GM18519 (cell line): Measurements from ENCODE around the gene GFRA1.

Experiments used
- ATAC-seq: cut with Tn5 transposase; IDR thresholded peaks from one replicate; pipeline ENCODE4 v1.9.1; 2021; ENCODE audit warnings: mild to moderate bottlenecking, moderate library complexity; ENCODE audit not compliant: unreplicated experiment, low FRiP score

Gene GFRA1

DNA sequence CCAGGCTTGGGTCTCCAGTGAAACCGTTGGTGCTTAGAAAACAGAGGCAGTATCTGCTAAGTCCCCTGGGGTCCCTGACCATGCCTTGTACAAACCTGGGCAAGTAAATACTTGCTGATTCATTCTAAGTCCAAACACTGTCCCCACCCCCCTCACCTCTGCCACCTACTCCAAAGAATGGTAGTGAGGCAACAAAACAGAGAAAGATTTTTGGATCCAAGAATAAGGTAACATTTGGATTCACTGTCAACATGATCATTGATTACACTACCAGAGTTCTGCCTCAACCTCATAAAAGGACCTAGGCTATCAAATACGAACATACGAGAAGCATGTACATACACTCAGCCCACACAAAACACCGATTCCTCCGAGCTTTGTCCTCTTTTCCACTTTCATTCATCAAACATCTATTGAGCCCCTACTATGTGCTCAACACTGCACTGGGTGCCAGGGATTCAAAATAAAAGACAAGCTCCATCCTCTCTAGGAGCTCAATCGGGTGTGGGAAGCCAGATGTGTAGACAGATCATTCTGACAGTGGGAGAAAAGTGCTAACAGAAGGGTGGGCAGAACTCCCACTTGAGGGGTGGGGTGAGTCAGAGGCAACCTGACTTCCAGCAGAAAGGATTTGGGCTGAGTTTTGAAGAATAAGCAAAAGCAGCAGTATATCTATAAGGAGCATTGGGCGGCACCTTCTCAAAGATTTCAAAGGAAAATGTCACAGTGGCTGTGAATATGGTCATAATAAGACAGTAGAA is 71.2 kb downstream of the GFRA1 start:
- ATAC-seq, result no peak

DNA sequence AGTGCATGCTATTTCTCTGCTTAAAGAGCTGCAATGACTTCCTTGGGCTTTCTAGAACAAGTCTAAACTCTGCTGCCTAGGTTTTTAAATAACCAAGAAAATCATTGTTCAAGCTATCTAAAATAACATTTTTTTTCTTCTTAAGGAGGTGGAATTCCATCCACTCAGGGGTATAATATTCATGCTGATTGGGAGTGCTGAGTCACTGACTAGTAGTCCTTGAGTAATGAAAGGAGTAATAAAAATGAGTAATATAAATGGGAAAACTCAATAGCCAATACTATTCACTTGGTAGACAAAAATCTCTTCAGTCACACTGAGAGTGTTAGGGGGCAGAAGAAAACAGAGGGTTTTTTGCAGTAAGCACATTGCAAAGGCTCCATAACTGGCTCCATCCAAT is 72.0 kb downstream of the GFRA1 start:
- ATAC-seq, result no peak

- ATAC-seq, result no peak
Observed at GRCh38 chr10:116198676-116199035, 74.3 kb downstream of the GFRA1 start.

DNA sequence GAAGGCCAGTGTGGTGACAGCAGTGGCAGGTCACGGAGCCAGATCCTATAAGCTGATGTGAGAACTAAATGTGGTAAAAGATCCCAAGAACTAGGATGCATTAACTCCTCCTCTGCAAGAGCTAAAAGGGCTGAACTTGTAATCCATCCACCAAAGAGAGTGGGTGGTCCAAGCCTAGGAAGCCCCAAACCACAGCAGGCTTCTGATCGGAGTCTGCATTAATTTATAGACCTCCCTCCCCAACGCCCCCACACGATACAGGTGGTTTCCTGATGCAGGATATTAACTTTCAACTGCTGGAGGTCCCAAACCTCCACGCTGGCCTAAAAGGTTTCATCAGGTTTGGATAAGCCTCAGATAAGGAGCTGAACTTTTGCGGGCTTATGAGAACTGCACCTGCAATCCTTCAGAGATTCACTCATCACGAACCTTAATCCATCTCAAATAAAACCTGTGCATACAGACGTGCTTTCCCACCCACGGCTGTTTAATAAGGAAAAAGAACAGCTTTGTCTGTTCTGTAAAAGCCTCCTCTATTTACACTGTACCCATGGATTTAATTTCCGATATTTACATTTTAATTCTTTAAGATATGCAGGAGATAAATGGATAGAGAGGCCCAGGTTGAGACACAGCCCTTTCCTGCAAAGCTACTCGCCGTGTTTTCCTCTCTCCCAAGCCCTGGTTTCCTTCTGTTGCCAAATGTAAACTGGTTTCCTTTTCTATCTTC is 74.9 kb downstream of the GFRA1 start:
- ATAC-seq, result no peak

DNA sequence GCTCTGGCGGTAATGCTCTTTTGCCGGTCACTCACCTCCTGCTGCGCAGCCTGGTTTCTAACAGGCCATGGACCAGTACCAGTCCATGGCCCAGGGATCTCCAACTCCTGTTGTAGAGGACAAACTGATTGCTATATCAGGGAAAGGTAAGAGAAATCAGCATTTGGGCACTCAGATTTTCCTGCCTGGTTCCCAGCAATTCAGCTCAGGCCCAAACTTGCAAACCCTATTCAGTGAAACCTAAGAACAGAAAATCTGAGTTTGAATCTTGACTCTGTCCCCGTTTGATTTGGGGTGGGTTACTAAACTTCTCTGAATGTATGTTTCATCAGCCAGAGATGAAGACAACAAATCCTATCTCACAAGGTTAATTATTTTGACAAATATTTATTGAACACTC is 77.4 kb downstream of the GFRA1 start:
- ATAC-seq, result no peak

- no peak for ATAC-seq
Observed at GRCh38 chr10:116195039-116195438, 78.0 kb downstream of the GFRA1 start.

DNA sequence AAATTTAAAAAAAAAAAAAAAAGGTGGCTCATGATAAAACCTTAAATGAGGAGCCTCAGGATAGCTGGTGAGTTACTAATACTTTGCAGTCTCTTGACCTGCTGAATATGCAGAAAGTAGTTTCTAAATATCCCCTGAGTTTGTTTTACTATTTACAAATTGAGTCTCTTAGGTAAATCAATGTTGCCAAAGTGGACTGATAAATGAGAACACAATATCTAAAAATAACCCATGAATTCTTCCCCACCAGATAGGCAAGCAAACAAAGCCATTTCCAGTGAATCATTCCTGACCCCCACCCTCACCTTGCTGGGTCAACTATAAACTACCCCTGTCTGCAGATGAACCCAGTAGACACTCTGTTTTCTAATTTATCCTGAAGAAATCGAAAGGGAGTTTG is 78.9 kb downstream of the GFRA1 start:
- no peak for ATAC-seq

- ATAC-seq, result no peak
Observed at GRCh38 chr10:116190883-116191282, 82.1 kb downstream of the GFRA1 start.

DNA sequence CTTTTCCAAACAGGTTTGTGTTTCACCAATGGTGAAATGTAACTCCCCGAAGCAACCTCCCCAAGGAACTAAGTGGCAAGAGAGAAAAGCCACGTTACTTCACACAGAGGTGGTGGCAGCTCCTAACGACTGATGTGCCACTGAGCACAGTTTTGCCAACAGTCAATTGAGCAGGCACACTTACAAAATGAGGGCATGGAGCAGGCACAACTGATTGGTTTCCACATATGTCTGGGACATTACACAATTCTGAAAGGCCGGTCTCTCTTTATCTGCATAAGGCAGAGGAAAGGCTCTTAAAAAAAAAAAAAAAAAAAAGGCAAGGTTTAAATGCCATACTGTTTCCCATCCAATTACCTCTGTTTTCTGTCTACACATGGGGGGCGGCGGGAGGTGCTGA is 86.7 kb downstream of the GFRA1 start:
- ATAC-seq, result no peak

GRCh38 chr10:116185199-116185867 is 87.7 kb downstream of the GFRA1 start:
- ATAC-seq, result no peak

- no peak for ATAC-seq
Observed at GRCh38 chr10:116184512-116184794, 88.6 kb downstream of the GFRA1 start.

DNA sequence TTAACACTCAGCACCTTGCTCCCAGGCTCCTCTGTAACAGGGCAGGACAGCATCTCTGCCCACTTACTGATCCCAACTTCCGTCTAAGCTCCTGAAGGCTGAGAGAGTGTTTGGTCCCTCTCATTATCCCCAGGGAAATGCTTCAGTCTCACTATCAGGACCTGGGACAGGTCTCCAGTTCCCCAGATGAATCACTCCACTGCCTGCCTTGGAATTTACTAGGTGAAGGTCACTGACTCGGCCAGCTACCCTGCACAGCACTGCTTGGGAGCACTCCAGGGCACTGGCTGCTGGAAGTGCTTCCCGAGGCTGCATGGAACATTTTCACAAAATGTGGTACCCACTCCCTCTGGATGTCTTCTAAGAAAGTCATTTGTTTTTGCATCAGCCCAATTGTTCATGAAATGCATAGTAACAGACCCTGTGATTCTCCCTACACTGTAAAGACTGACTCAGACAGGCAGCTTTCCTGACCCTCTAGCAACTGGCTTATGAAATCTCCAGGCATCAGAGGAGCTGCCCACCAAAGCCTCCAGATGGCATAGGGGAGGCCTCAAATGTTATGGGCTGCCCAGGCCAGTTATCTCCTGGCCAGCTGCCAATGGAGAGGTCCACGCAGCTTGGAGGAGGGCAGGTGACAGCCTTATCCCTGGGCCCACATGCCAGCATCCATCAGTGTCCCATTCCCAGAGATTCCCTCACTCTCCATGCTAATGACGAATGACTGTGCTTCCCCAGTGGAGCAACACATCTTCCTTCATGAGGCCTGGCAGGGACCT is 89.1 kb downstream of the GFRA1 start:
- no peak for ATAC-seq

- ATAC-seq, result no peak
Observed at GRCh38 chr10:116182426-116182825, 90.6 kb downstream of the GFRA1 start.

- ATAC-seq, result no peak
Observed at GRCh38 chr10:116178086-116178605, 94.9 kb downstream of the GFRA1 start.

DNA sequence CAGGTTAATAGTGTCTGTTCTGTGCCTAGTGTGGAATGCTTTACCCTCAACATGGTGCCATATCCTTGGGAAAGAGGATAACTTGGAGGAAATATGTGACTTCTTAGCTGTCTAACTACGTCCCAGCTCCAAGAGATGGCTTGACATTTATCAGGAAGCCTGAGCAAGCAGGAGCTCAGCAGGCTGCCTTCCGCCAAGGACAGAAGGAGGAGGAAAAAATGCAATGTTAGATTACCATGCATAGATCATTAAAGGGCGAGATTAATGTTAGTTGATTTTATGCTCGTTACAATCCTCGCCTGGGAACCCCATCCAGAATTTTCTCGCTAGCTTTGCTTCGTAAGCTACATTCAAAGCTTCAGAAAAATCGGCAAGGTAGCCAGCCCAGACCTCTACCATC is 97.8 kb downstream of the GFRA1 start:
- ATAC-seq, result no peak

- no peak for ATAC-seq
Observed at GRCh38 chr10:116171505-116171904, 101.5 kb downstream of the GFRA1 start.

GRCh38 chr10:116170815-116171250 is 102.2 kb downstream of the GFRA1 start:
- no peak for ATAC-seq

DNA sequence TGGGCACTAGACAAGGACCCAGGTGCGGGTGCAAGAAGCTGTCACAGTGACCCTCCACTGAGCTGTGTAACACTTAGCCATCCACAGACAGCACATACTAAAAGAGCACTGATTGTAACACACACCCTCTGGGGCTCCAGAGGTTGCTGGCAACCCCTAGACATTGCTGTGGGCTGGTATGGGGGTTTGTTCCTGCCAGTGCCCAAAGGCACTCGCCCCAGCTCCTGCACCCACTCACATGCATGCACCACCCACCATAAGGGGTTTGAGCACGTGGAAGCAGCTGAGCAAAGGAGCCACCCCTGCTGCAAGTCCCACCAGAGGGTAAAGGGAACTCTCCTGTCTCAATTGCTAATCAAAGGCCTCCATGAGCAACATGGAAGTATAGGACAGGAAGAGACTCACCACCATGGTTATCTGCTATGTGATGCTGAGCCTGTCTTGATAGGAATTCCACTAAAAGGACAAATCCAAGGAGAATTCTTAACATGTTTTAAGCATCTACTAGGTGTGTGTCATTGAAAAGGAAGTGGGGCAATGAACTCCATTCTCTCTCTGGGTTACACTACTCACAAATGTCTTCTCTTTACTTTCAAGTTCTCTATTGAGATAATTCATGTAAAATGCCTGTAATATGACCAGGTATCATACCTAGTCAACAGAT is 103.1 kb downstream of the GFRA1 start:
- no peak for ATAC-seq

GRCh38 chr10:116168745-116169144 is 104.3 kb downstream of the GFRA1 start:
- ATAC-seq, result no peak

- ATAC-seq, result no peak
Observed at GRCh38 chr10:116168329-116168728, 104.7 kb downstream of the GFRA1 start.
